SK-N-SH (cell line): ENCODE data around the gene ACOT7. TPM values are rescaled to one million over a fixed set of nuclear protein-coding genes. Genes with fewer than 3 reads are reported as not detected.

Experiments
- CTCF ChIA-PET: fragments of 300-600, 350-600 bp; formaldehyde crosslinking; extraction: SDS; loops from one replicate; lab custom pipeline; 2021; lab: Yijun Ruan, JAX
- POLR2A ChIA-PET: fragments of 350-600 bp; sonication (Branson Sonifier 250); formaldehyde crosslinking; extraction: SDS; loops from one replicate; lab custom pipeline; 2020; ENCODE audit warnings: antibody characterized with exemption, inconsistent platforms; lab: Yijun Ruan, JAX
- DNase-seq: peaks from one replicate; pipeline ENCODE4 v3.0.0; 2012
- H2AFZ ChIP-seq: fragments of 200-600 bp; sonication (generic); 2 replicates; pipeline ENCODE4 v1.8.1; 2016; ENCODE audit warnings: antibody characterized with exemption, mild to moderate bottlenecking, low read depth
- H3F3A ChIP-seq: fragments of 200-600 bp; sonication (generic); replicated peaks from 2 replicates; pipeline ENCODE3; 2016; ENCODE audit warnings: antibody characterized with exemption, mild to moderate bottlenecking; ENCODE audit not compliant: insufficient read depth
- H3K27ac ChIP-seq, 2 experiments: fragments of 200-500 bp in 1 of 2; fragments of 200-600 bp in 1 of 2; sonication (Bioruptor generic) in 1 of 2; sonication (generic), shearing (Covaris generic) in 1 of 2; 2 replicates each; pipeline versions ENCODE4 v1.5.1 to v1.6.1; 2014 to 2016; ENCODE audit warnings: low read depth in 2 of 2, inconsistent platforms in 1 of 2, low read length in 1 of 2, mild to moderate bottlenecking in 1 of 2, mixed read lengths in 1 of 2
- H3K27me3 ChIP-seq: fragments of 200-600 bp; sonication (generic), shearing (Covaris generic); 2 replicates; pipeline ENCODE4 v1.6.1; 2016; ENCODE audit warnings: mixed run types; ENCODE audit not compliant: insufficient read depth
- H3K36me3 ChIP-seq, 2 experiments: fragments of 200-500 bp in 1 of 2; fragments of 200-600 bp in 1 of 2; sonication (Bioruptor generic) in 1 of 2; sonication (generic) in 1 of 2; replicated peaks in 1 of 2; 2 replicates each; pipeline versions ENCODE3 to v1.5.1; 2014 to 2016; ENCODE audit warnings: low read length in 1 of 2, mild to moderate bottlenecking in 1 of 2; ENCODE audit not compliant: insufficient read depth in 2 of 2, control insufficient read depth in 1 of 2
- H3K4me1 ChIP-seq, 2 experiments: fragments of 200-500 bp in 1 of 2; fragments of 200-600 bp in 1 of 2; sonication (Bioruptor generic) in 1 of 2; sonication (generic), shearing (Covaris generic) in 1 of 2; 2 replicates each; pipeline versions ENCODE4 v1.5.1 to v1.6.1; 2014 to 2016; ENCODE audit warnings: low read depth in 1 of 2, low read length in 1 of 2, mixed run types in 1 of 2; ENCODE audit not compliant: insufficient read depth in 2 of 2, control insufficient read depth in 1 of 2
- H3K4me2 ChIP-seq: fragments of 200-600 bp; sonication (generic), shearing (Covaris generic); 2 replicates; pipeline ENCODE4 v1.6.1; 2017; ENCODE audit warnings: mixed run types
- H3K4me3 ChIP-seq, 2 experiments: fragments of 200-500 bp in 1 of 2; fragments of 200-600 bp in 1 of 2; sonication (Bioruptor generic) in 1 of 2; sonication (generic), shearing (Covaris generic) in 1 of 2; 2 replicates each; pipeline versions ENCODE4 v1.5.1 to v1.8.1; 2014 to 2016; ENCODE audit warnings: low read depth in 2 of 2, inconsistent platforms in 1 of 2, low read length in 1 of 2, mild to moderate bottlenecking in 1 of 2, mixed read lengths in 1 of 2, moderate library complexity in 1 of 2
- H3K79me2 ChIP-seq: fragments of 200-600 bp; sonication (generic); 2 replicates; pipeline ENCODE4 v1.8.1; 2017; ENCODE audit warnings: mild to moderate bottlenecking; ENCODE audit not compliant: insufficient read depth
- H3K9ac ChIP-seq: fragments of 200-600 bp; sonication (generic); 2 replicates; pipeline ENCODE4 v1.6.1; 2017; ENCODE audit warnings: mixed run types
- H3K9me2 ChIP-seq: fragments of 200-600 bp; sonication (generic); 2 replicates; pipeline ENCODE4 v1.6.1; 2017; ENCODE audit warnings: mixed run types
- H3K9me3 ChIP-seq: fragments of 200-600 bp; sonication (generic); 2 replicates; pipeline ENCODE4 v1.6.1; 2017; ENCODE audit warnings: mixed run types, mild to moderate bottlenecking, moderate library complexity
- H4K20me1 ChIP-seq: fragments of 200-600 bp; sonication (generic); 2 replicates; pipeline ENCODE4 v1.6.1; 2017; ENCODE audit warnings: mild to moderate bottlenecking, mixed run types; ENCODE audit not compliant: insufficient read depth
- CHD2 ChIP-seq: fragments of 150-350 bp; IDR thresholded peaks from 2 replicates; pipeline ENCODE4 v1.6.1; 2018; ENCODE audit warnings: low read length; ENCODE audit not compliant: partially characterized antibody
- ELF1 ChIP-seq: IDR thresholded peaks from 2 replicates; pipeline ENCODE4 v1.4.0; 2012
- EZH2phosphoT487 ChIP-seq: fragments of 200-600 bp; sonication (generic); IDR thresholded peaks from 2 replicates; pipeline ENCODE4 v1.6.1; 2017; ENCODE audit warnings: low read depth, mixed run types, mild to moderate bottlenecking, antibody characterized with exemption, moderate library complexity, borderline replicate concordance
- FOXJ3 ChIP-seq: sonication (generic); formaldehyde crosslinking; IDR thresholded peaks from 2 replicates; pipeline ENCODE4 v1.5.1; 2020; ENCODE audit warnings: mild to moderate bottlenecking, missing genetic modification reagents
- GATA2 ChIP-seq: sonication (generic); formaldehyde crosslinking; IDR thresholded peaks from 2 replicates; pipeline ENCODE4 v1.5.0; 2020; ENCODE audit warnings: mild to moderate bottlenecking, missing genetic modification reagents
- IRF3 ChIP-seq: fragments of 150-350 bp; IDR thresholded peaks from 2 replicates; pipeline ENCODE4 v1.6.1; 2016; ENCODE audit warnings: mild to moderate bottlenecking, low read depth, low read length
- MXI1 ChIP-seq: IDR thresholded peaks from 2 replicates; pipeline ENCODE4 v1.6.1; 2012; ENCODE audit warnings: mild to moderate bottlenecking, low read depth, low read length, improper control_type of control experiment
- PBX3 ChIP-seq: IDR thresholded peaks from 2 replicates; pipeline ENCODE4; 2012
- POLR2AphosphoS5 ChIP-seq: IDR thresholded peaks from 2 replicates; pipeline ENCODE4 v1.6.1; 2012; ENCODE audit warnings: low read depth, low read length
- RCOR1 ChIP-seq: fragments of 150-350 bp; IDR thresholded peaks from 2 replicates; pipeline ENCODE4 v1.6.1; 2017; ENCODE audit warnings: antibody characterized with exemption, low read length
- TAF1 ChIP-seq: IDR thresholded peaks from 2 replicates; pipeline ENCODE4 v1.6.1; 2012; ENCODE audit warnings: low read depth, mild to moderate bottlenecking, low read length, moderate library complexity, borderline replicate concordance
- TEAD4 ChIP-seq: IDR thresholded peaks from 2 replicates; pipeline ENCODE4 v1.4.0; 2012; ENCODE audit warnings: mild to moderate bottlenecking, borderline replicate concordance; ENCODE audit not compliant: insufficient read depth
- USF1 ChIP-seq: IDR thresholded peaks from 2 replicates; pipeline ENCODE4 v1.4.0; 2012; ENCODE audit warnings: low read depth, borderline replicate concordance
- YY1 ChIP-seq: IDR thresholded peaks from 2 replicates; pipeline ENCODE4 v1.4.0; 2012; ENCODE audit warnings: low read depth, mild to moderate bottlenecking
- WGBS: methylation state at CpG from one replicate; pipeline ENCODE4 v1.1.6; 2017; ENCODE audit warnings: low lambda C conversion rate; 5-methylcytosine and 5-hydroxymethylcytosine counted together
- polyA plus RNA-seq, 3 experiments: library from polyadenylated mRNA; depleted of rRNA; stranded (reverse); fragments of >200 nt; gene quantifications; 2 replicates each; pipeline ENCODE4 v1.2.3, GENCODE V29; 2012

ACOT7 gene
- polyA plus RNA-seq, 1 of the 3 experiments (the other 2 are of a cell fraction) = 289 TPM

GRCh38 chr1:6256645-6257044, 136.9 kb downstream of the ACOT7 start:
- POLR2A ChIA-PET = no interaction called here
- H4K20me1 ChIP-seq = no peaks in the 10 kb centered on the region

GRCh38 chr1:6254691-6255090, 138.9 kb downstream of the ACOT7 start:
- Histone ChIP-seq H3K9me3 (no peaks in the 10 kb centered on the region), H3K27ac (no peak overlapping the region), H3K9ac (no peak overlapping the region), H4K20me1 (no peaks in the 10 kb centered on the region), H3K27me3 (no peaks in the 10 kb centered on the region), H3K9me2 (no peaks in the 10 kb centered on the region), H3K36me3 (no peaks in the 10 kb centered on the region), H2AFZ (no peak overlapping the region), H3K4me1 (peaks cover 0 to 3% of the 10 kb centered on the region in 2 experiments; a peak in 1 of 4 replicates), H3K4me3 (no peak overlapping the region), H3F3A (no peaks in the 10 kb centered on the region), H3K79me2 (no peaks in the 10 kb centered on the region), H3K4me2 (no peak overlapping the region)
- WGBS = 89% methylated on average over 5 of the region's 16 CpGs
- DNase-seq = no peak
- CTCF ChIA-PET = interaction anchor here (5.8 kb wide), 1 partner anchor 8 kb away, joined by 68 read pairs; no protein-coding TSS in a partner anchor
- POLR2A ChIA-PET = no interaction called here
- TF ChIP-seq PBX3 (no peak), POLR2AphosphoS5 (no peak), EZH2phosphoT487 (no peak)

More at GRCh38 chr1:6256645-6257044, 136.9 kb downstream of the ACOT7 start:
- no peaks in the 10 kb centered on the region for H3K79me2 ChIP-seq
- no peaks in the 10 kb centered on the region for H3K9me2 ChIP-seq
- H3K27me3 ChIP-seq = no peaks in the 10 kb centered on the region
- H3K9ac ChIP-seq = no peak overlapping the region
- H3K4me1 ChIP-seq = peaks cover 0 to 9% of the 10 kb centered on the region in 2 experiments; a peak in 1 of 4 replicates
- no peaks in the 10 kb centered on the region for H3K36me3 ChIP-seq
- H2AFZ ChIP-seq = no peak overlapping the region
- CTCF ChIA-PET = interaction anchor here (0.7 to 5.8 kb wide), 5 partner anchors 10 to 217 kb away, joined by 3 to 68 read pairs (median 4); no protein-coding TSS in a partner anchor
- H3K9me3 ChIP-seq = no peaks in the 10 kb centered on the region
- no peak overlapping the region for H3K4me3 ChIP-seq
- H3K27ac ChIP-seq = no peak overlapping the region
- 92% methylated on average over 11 of the region's 13 CpGs for WGBS
- no peak overlapping the region for H3K4me2 ChIP-seq
- H3F3A ChIP-seq = no peaks in the 10 kb centered on the region
- no peak for DNase-seq
- no peak for TF ChIP-seq YY1
- TF ChIP-seq FOXJ3 (CRISPR knock-in tag) = no peak
- TF ChIP-seq MXI1 = no peak
- TF ChIP-seq TAF1 = no peak
- no peak for TF ChIP-seq GATA2 (CRISPR knock-in tag)
- TF ChIP-seq TEAD4 = no peak
- TF ChIP-seq USF1 = no peak
- no peak for TF ChIP-seq CHD2
- no peak for TF ChIP-seq PBX3
- TF ChIP-seq POLR2AphosphoS5 = no peak
- no peak for TF ChIP-seq RCOR1
- TF ChIP-seq IRF3 = no peak
- TF ChIP-seq ELF1 = no peak
